OCI-LY1 (cell line): ENCODE data around the gene C1orf52.
"Not testable (repeated sequence)": the region's sequence is repeated elsewhere in the genome, so short reads cannot be mapped to it uniquely, and the experiment has no call there.

Experiments
- CTCF ChIP-seq: fragments of 200-600 bp; sonication (generic), shearing (Covaris generic); IDR thresholded peaks from 2 replicates; pipeline ENCODE4 v1.5.1; 2017; ENCODE audit warnings: mild to moderate bottlenecking, antibody characterized with exemption, low read length, moderate library complexity, mixed read lengths
- EZH2 ChIP-seq: fragments of 200-600 bp; sonication (generic), shearing (Covaris generic); IDR thresholded peaks from 2 replicates; pipeline ENCODE4 v1.8.0; 2017; ENCODE audit warnings: borderline replicate concordance, mixed run types, mild to moderate bottlenecking, antibody characterized with exemption, low read length, moderate library complexity, mixed read lengths

- not testable (repeated sequence) for TF ChIP-seq CTCF, EZH2
These were observed 10.4 kb downstream of the C1orf52 start for GRCh38 chr1:85249042-85249441.
